ENCODE data around the gene ITFG2.
"Not testable (repeated sequence)": the region's sequence is repeated elsewhere in the genome, so short reads cannot be mapped to it uniquely, and the experiment has no call there.

The ITFG2 gene

DNA sequence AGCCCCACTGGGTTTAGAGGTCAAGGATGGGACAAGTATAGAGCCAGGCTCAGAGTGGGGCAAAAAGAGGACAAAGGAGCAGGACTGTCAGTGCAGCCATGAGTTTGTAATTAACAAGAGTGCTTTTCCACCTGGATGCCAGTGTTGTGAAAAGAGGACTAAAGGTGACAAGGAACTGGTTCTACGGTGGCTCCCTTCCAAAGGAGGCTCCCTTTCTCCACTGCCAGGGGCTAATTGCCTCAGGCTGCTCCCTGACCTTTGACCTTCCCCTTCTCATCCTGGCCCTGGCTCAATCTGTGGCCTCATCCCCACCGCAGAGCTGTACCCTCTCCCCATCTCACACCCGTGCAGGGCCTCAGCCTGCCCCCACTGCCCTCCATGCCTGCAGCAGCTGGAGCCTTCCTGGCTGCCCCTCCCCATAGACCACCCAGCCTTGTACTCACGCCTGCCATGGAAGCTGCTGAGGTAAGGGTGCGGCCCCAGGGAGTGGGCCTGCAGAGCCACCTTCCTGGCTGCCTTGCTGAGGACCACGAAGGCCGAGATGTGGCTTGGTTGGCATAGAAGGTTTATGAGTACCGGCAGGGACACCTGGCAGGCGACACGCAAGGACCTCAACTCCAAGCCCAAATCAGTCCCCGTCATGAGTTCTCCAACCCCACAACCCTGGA, 42.5 kb upstream of the ITFG2 start:
- H3K9me3 Mint-ChIP-seq = no peaks in the 10 kb centered on the region
- H3K27ac Mint-ChIP-seq = no peak overlapping the region
- no peak overlapping the region for H3K4me3 Mint-ChIP-seq
- no peak for TF ChIP-seq CTCF (IDR thresholded peaks at IDR 0.05)
- peaks cover 26% of the 10 kb centered on the region for H3K27me3 Mint-ChIP-seq (ENCODE audit: low read depth, poor library complexity)
- H3K36me3 Mint-ChIP-seq (ENCODE audit: low read depth) = no peaks in the 10 kb centered on the region
- peaks cover 5% of the 10 kb centered on the region for H3K4me1 Mint-ChIP-seq
- no peak for DNase-seq

DNA sequence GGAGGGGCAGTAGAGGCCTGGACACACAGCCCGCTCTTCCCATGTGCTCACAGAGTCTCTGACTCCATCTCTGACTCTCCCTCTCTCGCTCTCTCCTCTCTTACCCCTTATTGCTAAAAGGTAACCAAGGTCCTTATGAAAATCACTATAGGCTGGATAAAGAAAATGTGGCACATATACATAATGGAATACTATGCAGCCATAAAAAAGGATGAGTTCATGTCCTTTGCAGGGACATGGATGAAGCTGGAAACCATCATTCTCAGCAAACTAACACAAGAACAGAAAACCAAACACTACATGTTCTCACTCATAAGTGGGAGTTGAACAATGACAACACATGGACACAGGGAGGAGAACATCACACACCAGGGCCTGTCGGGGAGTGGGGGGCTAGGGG, 41.9 kb upstream of the ITFG2 start:
- H3K4me3 Mint-ChIP-seq, H3K9me3 Mint-ChIP-seq: not testable (repeated sequence)

GRCh38 chr12:2772370-2772769, 40.1 kb upstream of the ITFG2 start:
- Mint-ChIP-seq H3K9me3 (no peaks in the 10 kb centered on the region), H3K36me3 (ENCODE audit: low read depth) (no peaks in the 10 kb centered on the region), H3K4me1 (peaks cover 16% of the 10 kb centered on the region), H3K4me3 (no peak overlapping the region), H3K27me3 (ENCODE audit: low read depth, poor library complexity) (peaks cover 21% of the 10 kb centered on the region), H3K27ac (no peak overlapping the region)
- no peak for TF ChIP-seq CTCF (IDR thresholded peaks at IDR 0.05)
- DNase-seq = no peak

More for the DNA sequence above, 41.9 kb upstream of the ITFG2 start:
- H3K4me1 Mint-ChIP-seq; H3K36me3 Mint-ChIP-seq (ENCODE audit: low read depth); DNase-seq; H3K27ac Mint-ChIP-seq: not testable (repeated sequence)
- H3K27me3 Mint-ChIP-seq (ENCODE audit: low read depth, poor library complexity) = peaks cover 25% of the 10 kb centered on the region

DNA sequence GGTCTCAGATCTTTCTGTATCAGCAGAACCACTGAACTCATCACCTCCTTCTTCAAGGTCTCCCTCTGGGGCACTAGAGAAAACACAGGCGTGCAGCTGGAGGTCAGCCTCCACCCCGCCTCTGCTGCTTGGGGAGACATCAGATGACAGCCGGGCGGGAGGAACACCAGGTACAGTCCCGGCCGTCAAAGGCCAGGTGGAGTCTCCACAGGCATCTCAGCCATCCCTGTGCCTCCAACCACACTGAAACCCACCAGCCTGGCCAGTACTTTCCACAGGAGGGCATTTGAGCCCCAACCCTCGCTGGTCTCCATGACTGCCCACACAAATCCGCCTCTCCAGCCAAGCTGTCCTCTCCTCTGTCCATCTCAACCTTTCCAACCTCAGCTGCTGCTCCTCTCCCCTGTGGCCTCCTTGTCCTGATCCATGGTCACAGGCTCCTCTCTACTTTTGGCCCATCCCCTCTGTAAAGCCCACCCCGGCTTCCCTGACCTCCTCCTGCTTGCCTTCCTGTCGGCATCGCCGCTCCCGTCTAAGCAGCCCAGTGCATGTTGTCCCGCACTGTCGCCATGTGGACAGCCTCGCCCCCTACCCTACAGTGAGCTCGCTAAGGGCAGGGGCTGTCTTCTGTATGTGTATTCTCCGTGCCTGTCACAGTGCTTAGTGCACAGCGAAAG, 39.1 kb upstream of the ITFG2 start:
- Mint-ChIP-seq H3K4me3 (no peak overlapping the region), H3K4me1 (peaks cover 16% of the 10 kb centered on the region), H3K27me3 (ENCODE audit: low read depth, poor library complexity) (peaks cover 16% of the 10 kb centered on the region), H3K36me3 (ENCODE audit: low read depth) (no peaks in the 10 kb centered on the region), H3K9me3 (no peaks in the 10 kb centered on the region), H3K27ac (no peak overlapping the region)
- DNase-seq = no peak
- TF ChIP-seq CTCF (IDR thresholded peaks at IDR 0.05) = no peak

DNA sequence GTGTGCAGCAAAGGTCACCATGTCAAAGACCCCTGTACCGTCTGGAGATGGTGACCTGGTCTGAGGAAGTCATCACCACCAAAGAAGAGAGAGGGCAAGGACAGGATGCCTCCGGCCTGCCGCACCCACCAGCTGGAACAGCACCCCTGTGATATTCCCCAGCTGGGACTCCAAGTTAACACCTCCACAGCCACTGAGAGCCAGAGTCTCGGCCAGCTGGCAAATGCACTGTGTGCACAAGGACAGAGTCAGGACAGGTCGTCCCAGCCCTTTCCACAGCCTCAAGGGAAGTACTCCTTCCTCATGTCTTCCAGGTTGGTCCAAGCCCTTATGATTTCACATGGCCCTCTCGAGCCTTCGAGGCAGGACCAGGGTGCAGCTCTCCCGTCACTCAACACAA, 37.0 kb upstream of the ITFG2 start:
- Mint-ChIP-seq H3K4me1 (peaks cover 13% of the 10 kb centered on the region), H3K27ac (no peak overlapping the region), H3K36me3 (ENCODE audit: low read depth) (no peaks in the 10 kb centered on the region), H3K27me3 (ENCODE audit: low read depth, poor library complexity) (peaks cover 18% of the 10 kb centered on the region), H3K9me3 (no peaks in the 10 kb centered on the region), H3K4me3 (no peak overlapping the region)
- no peak for TF ChIP-seq CTCF (IDR thresholded peaks at IDR 0.05)
- no peak for DNase-seq

DNA sequence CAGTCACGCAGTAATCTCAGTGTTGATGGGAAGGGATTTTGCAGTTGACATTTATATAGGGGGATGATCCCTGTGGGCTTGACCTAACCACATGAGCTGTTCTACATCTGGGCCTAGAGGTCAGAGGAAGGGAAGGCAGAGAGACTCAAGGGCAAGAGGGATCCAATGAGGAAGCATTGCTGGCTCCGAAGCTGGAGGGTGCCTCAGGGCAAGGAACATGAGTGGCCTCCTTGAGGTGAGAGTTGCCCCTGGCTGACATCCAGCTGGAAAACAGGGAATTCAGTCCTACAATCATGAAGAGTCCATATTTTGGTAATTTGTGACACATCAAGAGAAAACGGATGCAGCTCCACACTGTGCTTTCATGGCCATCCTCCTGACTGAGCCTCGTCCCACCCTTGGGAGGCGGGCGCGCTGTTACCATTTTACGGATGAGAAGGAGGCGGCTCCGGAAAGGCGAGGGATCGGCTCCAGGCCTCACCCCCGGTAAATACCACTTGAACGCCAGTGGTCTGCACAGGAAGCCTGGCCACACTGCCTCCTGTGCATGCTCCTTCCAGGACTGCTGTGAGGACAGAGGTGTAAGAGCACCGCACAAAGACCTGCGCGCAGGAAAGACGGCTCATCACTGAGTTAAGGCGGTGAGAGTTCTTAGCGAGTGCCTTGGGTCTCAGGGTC, 36.2 kb upstream of the ITFG2 start:
- TF ChIP-seq CTCF (IDR thresholded peaks at IDR 0.05) = no peak
- Mint-ChIP-seq H3K27me3 (ENCODE audit: low read depth, poor library complexity) (peaks cover 18% of the 10 kb centered on the region), H3K9me3 (no peaks in the 10 kb centered on the region), H3K36me3 (ENCODE audit: low read depth) (no peaks in the 10 kb centered on the region), H3K4me1 (peaks cover 11% of the 10 kb centered on the region), H3K27ac (no peak overlapping the region), H3K4me3 (no peak overlapping the region)
- DNase-seq = no peak

Measured in nephron progenitor cell (in vitro differentiated cells).